ENCODE data around the gene DUS1L. TPM values are rescaled to one million over a fixed set of nuclear protein-coding genes. Genes with fewer than 3 reads are reported as not detected.

DUS1L gene
- 107 and 165 TPM in 2 replicates for total RNA-seq (2014; rRNA removed; shearing (Covaris generic))

DNA sequence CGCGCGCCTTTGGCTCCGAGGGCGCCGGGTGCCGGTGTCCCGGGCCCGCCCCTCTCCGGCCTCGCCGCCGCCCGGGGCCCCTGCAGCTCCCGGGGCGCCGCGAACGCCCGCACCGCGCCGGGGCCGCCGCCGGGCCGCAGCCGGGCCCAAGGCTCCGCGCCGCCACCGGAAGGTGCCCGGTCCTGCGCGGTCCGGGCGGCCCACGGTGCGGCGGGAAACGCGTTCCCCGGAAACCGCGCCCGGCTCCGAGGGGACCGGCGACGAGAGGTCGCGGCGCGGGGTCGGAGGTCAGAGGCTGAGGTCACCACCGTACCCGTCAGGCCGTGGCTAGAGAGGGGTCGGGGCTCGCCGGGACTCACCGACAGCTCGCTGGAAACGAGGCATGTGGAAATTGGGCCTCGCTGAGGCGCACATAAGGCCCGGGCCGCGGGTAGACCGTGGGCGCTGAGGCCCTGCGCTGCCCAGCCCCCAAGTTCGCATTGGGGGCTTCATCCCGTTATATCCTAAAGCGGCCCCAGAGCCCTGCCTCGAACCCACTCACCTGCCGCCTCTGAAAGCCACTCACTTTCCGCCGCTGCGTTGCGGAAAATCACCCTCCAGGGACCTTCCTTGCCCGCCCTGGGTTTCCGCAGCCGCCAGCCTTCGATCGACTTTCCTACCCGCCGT is at the start of gene DUS1L:
TSS of gene DUS1L (minus strand) at position 167 of the 666 bp plus-strand sequence. CDS start 745 bp downstream, outside the sequence.
- no peak for DNase-seq (ENCODE audit: low spot score)

DNA sequence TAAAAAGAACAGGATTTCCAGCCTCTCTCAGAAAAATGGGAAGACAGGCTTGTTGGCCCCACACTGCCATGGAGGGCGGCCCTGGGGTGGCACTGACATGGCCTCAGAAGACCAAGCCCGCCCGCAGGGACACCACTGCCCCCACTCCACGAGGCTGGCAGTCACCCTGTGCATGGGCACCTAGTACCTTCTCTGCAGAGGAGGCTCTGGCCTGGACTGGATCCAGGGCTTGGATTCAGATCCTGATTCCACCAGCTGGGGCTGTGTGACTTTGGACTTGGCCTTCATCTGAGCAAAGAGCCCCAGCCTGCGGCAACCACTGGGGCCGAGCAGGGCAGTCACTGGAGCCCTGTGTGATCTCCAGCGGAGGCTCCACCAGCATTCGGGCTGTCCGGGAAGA is 49.3 kb upstream of the DUS1L start:
- DNase-seq (ENCODE audit: low spot score): no peak

DNA sequence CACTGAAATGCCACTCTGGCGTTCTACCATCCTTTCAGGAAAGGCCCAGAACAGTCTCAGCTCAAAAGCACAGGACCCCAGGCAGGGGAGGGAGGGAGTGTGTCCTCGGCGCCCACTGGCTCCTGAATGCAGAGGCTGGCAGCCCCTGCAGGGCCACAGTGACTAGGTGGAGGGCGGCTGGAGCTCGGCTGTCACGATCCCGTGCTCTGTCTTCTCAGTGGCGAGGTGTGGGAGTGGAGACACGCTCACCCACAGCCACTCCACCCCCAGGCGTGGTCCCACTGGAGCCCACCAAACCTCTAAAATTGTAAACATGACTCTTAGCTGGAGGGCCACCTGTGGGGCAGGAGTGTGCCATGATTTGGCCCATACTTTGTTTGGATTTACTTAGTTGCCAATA is 48.8 kb upstream of the DUS1L start:
- no peak for DNase-seq (ENCODE audit: low spot score)

DNA sequence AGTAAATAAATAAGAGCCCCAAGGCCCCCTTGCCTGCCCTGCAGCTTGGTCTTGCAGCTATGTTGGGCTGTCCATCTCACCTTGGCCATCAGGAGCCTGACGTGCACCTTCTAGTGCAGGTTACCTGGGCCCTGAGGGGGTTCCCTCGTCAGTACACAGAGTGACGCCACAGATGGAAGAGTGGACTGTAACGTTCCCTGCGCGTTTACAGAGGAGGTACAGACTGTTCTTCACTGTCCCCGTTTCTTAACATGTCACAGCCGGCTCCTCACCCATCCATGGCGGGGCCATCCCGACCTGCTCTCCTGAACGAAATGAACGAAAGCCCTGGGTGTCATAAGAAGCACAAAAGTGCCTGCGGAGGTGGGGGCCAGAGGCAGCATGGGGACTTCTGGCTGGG is 48.3 kb upstream of the DUS1L start:
- DNase-seq (ENCODE audit: low spot score): no peak

DNA sequence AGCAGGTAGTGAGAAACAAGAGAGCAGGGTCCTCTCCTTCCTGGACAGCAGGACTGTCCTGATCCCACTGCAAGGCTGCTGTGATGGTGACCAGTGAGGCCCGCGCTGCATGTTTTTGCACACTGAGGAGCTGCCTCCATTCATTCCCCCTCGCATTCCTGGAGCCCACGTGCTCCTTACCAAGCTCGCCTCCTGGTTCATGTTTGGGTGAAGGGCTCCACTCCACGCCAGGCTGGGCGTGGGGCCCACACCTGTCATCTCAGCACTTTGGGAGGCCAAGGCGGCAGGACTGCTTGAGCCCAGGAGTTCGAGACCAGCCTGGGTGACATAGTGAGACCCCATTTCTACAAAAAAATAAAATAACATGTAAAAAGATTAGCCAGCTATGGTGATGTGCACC is 47.8 kb upstream of the DUS1L start:
- DNase-seq (ENCODE audit: low spot score): no peak

DNA sequence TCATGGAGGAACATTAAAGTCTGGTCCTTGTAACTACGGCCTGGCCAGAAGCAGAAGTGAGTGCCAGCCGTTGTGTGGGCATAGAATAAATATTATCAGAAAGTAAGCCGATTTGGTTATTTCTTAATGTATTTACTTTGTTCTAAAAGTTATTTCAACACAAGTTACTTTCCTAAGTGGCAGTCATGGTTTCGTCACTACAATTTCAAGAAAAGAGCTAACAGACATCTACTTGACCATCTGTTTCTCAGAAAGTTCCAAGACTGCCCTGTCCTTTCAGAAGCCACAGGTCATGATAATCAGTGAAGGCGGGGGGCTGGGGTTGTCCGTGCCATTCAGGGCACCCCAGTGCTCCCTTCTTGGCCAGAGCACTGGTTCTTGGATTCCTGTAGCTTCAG is 47.3 kb upstream of the DUS1L start:
- DNase-seq (ENCODE audit: low spot score): no peak

DNA sequence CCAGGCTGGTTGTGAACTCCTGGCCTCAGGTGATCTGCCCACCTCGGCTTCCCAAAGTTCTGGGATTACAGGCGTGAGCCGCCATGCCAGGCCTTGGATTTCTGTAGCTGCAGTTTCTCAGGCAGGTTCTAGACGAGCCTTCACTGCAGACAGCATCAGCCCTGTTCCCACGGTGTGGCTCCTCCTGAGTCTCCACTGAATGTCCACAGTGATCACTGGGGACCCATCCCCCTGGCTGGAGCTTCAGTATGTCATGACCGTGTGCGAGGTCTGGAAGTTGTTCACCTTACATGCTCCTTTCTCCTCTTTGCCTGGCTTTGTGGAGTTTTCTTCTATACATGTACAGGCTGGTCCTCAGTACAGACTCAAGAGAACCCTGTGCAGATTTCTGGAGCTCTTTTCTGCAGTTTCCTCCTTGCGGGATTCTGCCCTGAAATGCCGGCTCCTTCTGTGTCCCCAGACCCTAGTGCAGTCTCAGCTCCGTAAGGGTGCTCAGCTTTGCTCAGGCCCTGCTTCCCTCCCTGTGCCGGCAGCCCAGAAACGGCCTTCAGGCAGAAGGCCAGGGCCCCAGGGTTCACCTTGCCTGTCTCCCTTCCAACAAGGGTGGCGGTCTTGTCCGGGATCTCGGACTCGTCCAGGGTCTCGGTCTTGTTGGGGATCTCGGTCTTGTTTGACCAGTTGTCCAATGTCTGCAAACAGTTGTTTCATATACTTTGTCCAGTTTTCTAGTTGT is 46.7 kb upstream of the DUS1L start:
- no peak for DNase-seq (ENCODE audit: low spot score)

DNA sequence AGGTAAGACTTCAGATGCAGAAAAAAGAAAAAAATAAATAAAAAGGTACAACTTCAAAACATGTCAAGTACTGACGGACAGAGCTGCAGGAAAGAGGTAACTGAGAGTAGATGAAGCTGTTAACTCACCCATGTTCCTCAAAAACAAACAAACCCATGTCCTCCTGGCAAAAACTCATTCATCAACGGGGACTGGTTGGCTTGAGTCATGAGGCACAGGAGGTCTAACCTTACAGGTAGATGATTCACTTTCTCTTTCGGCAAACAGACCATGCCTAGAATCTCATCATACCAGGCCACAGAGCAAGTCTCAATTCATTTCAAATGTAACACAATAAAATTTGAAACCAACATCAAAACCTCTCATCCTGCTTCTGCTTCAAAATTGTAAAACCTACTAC is 44.7 kb upstream of the DUS1L start:
- DNase-seq (ENCODE audit: low spot score): peak; percentile 37

DNA sequence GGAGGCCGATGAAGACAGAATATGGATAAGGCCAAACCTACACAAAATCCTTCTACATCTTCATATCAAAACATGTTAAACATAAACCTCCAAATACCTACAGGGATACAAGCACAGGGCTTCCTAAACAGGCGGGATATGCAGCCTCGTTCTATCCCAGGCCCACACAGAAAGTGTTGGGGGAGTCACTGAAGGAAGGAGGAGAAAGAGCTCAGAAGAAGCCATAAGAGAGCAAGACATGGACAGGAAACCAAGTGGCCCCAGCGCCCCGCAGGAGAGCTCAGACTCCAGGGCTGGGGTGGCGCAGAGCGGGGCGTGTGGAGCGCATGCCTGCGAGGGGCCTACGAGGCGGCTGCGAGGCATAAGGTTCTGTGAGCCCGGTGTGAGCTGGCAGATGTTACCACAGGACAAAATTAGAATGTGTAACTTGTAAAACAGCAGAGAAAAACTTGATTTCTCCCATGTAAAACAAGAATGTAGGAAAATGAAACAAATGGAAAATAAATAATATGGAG is 43.4 kb upstream of the DUS1L start:
- DNase-seq (ENCODE audit: low spot score): no peak

DNA sequence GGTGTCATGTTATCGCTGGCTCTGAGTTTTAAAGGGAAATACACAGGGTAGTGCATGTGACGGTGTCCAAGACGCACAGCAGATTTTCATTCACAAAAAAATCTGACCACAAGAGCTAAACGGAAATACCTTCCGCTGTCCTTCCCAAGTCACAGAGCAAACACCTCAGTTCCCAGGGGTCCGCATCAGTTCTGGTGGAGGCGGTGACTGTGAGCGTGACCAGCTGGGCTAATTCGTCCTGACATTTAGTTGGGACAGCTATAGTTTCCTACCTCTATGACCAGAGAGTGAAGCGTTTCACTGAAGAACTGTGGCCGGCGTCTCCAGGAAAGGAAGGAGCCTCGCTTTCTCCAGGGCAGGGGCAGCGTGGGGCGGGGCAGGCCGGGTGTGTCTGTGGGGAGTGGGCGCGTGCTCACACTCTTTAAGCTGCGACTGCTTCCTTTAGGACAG is 42.9 kb upstream of the DUS1L start:
- DNase-seq (ENCODE audit: low spot score): no peak

DNA sequence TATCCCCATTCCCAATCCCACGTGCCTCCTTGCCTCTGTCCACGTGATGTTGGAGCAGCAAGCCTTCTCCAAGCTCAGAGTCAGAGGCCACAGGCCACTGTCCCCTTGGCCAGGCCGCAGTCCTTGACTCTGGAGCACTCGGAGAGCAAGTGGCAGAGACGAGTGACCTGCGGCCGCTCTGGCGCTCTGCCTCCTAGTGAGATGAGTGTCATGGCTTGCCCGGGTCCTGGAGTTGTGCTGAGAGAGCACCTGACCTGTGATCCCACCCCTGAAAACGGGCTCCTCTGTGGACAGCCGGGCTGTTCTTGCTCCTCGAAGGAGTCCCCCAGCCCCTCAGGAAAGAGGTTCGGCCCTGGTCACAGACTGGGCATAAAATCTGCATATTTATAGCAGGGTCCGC is 42.4 kb upstream of the DUS1L start:
- no peak for DNase-seq (ENCODE audit: low spot score)

DNA sequence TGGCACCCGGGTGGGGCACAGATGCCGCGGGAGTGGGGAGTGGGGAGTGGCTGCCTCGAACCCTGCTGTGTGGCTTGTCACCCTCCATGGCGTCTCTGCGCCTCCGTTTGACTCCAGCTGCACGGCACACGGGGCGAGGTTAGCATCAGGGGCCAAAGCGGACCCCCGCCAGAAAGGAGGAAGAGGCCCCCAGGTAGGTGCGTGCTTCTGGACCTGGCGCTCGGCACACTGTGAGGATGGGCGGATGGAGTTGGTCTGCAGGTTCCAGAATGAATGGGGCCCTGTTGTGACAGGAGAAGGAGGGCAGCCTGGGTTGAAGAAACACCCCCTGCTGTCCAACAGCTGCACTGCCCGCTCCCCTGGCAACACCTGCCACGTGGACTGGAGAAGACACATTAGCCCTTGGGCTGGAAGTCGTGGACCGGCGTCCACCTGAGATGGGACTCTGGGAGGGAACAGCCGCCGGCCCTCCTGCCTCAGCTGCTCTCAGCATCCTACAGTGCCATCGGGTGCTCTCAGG is 41.8 kb upstream of the DUS1L start:
- DNase-seq (ENCODE audit: low spot score): no peak

DNA sequence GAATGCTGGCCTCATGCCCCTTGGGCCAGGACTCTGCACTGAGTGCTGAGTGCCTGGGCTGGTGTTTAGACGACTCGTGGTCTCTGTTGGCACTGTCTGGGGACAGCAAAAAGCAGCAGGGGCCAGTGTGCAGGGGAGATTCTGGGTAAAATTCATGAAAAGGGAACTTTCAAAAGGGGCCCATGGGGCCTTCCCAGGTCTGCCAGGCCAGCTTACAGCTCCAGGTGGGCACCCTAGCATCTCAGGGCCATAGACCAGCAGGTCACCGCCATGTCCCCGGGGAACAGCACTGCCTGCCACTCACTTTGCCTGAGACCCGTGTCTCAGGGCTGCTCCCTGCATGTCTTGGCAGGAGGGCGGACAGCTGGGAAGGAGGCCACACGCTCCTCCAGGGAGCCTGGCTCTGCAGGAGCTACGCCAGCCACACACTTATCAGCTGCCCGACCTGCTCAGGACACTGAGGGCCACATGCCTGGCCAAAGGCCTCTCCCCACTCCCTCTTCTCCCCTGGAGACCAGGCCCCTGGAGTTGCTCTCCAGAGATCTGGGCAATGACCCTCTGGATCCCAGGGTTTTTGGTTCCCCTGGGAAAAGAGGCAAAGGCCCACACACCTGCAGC is 41.2 kb upstream of the DUS1L start:
- DNase-seq (ENCODE audit: low spot score): no peak

DNA sequence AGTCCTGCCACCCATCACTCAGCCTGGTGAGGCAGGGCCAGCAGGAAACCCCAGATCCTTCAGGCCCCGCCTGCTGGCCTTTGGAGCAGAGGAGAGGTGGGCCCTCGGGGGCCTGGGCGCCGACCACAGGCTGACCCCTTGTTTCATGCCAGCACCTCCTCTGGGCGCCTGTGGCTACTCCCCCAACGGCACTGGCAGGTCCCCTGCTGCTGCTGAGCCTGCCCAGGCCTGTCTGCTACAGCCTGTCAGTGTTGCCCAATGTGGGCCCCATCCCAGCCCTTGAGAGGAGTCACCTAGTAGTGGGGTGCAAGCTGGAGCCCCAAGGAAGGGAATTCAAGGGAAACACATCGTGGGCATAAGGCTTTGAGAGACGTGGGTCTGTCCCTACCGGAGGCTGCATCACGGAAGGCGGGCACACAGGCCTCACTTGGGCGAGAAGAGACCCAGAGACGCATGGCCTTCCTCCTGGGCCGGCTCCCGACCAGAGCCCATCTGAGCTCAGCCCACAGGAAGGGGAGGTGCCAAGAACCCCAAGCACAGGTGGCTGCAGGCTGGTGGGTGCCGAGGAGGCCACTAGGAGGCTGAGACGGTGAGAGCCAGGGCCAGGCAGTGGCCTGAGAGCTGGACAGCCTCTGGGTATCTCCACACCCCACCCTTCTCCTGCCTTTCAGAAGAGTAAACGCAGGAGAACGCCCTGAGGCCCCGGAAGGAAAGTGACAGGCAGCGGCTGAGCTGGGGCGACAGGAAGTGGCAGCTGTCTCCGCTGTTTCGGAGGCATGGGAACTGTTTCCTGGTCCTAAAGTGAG is 40.5 kb upstream of the DUS1L start:
- peak; percentile 81 for DNase-seq (ENCODE audit: low spot score)

DNA sequence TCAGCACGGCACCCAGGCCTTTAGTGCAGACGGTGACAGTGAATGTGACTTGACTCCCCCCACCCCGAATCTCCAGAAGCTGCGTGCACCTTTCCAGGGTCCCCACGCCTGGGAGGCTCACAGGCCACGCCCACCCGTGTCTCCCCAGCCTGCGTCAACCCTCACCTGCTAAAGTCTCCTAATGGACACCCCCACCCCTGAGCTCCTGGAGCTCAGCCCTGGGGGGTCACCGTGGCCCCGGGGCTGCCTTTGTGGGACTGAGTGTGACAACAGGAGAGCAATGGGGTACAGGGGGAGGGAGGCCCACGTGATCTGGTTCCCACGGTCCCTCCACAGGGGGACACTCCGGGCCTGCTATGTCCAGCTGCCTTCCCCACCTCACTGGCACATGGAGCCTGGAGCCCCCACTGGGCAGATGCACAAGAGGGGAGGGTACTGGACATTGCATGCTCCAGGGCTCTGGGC is 39.8 kb upstream of the DUS1L start:
- no peak for DNase-seq (ENCODE audit: low spot score)

DNA sequence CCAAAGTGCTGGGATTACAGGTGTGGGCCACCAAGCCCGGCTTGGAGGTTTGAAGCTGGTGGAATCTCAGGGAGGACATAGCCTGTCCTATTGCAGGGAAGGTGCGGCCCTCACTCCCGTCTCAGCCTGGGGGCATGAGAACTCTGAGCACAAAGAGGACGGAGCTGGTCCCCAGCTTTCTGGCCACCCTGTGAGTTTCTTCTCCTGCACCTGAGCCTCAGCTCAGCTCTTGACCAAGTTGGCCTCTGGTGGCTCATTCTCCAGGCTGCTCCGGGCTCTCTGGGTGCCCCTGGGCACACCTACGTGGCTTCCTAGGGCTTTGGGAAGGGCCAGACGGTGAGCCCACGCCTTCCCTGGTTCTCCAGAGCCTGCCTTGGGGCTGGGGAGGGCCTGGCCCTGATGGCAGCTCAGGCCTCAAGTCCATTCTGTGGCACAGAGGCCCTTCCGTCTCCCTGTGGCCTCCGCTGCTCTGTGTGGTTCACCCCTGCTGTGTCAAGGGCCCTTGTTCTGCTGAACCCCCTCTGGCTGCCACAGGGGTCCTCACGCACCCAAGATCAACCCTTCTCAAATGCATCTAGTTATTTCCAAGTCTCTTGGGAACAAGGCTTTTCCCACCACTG is 39.3 kb upstream of the DUS1L start:
- DNase-seq (ENCODE audit: low spot score): no peak

DNA sequence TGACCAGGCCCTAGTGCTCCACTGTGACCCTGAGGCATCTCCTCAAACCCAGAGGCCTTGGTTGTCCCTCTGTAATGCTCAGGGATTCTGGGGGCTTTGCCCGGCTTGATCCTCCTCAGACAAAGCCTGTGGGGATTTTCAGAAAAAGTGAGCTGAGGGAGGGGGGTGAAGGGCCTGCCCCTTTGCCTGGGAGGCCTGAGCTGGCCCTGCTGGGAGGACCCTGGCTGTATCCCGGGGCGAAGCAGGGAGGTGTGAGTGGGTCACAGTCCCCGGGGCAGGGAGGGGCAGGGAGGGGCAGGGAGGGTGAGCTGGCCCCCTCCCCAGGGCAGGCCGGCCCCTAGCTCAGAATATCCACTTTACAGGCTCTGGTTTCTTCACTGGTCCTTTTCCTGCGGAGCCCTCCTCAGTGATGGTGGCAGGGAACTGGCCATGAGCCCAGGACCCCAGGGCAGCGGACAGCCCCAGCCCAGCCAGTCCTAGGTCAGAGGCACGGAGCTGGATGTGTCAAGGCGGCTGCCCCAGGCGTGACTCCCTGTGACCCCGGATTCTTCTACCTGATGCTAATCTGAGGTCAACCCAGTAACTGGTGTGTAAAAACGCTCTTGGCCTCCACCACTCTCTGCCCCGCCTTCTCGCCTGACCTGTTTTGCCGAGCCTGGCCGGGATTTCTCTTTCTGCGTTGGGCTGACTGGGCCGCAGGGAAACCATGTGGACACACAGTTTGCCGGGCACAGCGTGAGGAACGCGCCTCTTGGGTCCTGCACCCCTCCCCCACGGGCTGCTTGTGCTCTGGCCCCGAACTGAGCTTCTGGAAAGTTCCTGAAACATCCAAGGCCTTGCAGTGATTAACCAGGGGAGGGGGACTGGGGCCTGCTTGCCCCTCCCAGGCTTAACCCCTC is 38.2 kb upstream of the DUS1L start:
- DNase-seq (ENCODE audit: low spot score): no peak

DNA sequence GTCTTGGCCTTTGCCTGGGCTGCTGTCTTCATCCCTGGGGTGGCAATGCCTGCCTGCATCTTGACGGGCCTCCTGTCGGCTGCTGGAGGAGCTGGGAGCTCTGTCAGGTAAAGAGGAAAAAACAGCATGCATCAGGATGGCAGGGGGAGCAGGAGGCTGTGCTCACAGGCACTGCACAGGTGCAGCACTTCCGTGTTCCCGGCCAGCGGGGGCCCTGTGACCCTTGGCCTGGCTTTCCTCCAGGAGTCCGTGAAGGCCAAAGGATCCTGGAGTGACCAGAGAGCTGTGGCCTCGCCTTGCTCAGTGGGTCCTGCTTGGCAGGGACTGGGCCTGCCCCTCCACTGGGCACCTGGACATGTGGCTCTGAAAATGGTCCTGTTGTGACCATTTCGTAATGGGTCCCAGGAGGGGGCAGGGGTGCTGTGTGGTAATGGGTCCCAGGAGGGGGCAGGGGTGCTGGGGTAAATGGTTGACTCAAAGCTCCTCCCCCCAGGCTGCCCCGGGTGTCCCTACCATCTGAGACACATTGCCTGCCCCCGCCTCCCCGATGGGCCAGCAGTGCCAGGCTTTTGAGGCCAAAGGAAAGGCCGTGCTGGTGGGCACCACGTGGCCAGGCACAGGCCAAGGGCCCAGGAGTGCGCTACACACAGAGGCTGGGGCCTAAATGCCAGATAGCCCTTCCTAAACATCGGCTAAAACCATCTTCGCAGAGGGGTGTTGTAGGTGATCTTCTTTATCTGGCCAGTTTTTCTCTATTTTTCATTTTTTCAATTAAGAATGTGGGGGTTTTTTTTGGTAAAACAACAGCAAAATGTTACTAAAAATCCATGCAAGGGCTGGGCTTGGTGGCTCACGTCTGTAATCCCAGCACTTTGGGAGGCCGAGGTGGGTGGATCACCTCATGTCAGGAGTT is 36.4 kb upstream of the DUS1L start:
- DNase-seq (ENCODE audit: low spot score): no peak

DNA sequence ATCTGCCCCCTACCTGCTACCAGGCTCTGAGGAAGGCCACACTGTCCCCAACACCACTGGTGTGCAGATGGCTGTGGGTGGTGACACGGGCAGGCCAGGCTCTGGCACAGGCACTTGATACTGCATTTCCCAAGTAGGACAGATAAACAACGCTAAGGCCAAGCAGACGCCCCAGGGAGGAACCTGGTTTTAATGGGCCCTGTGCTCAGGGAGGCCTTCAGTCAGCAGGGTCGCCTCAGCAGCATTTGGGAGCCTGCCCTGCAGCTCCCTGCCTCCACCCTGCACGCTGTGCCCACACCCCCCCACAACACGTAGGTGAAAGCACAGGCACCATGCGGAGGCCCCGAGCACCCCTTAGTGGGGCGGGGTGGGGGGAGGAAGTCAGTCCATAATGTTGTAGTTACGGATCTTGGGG is 35.7 kb upstream of the DUS1L start:
- DNase-seq (ENCODE audit: low spot score): no peak
